ENCODE data around the gene RIMBP2. TPM values are rescaled to one million over a fixed set of nuclear protein-coding genes. Genes with fewer than 3 reads are reported as not detected.

RIMBP2 gene
- total RNA-seq, 1 donor from 2014 or later, result not detected

GRCh38 chr12:130711756-130712155, 4.3 kb downstream of the RIMBP2 start:
- Histone ChIP-seq H3K4me3 (no peak overlapping the region), H3K36me3 (no peaks in the 10 kb centered on the region), H3K27me3 (ENCODE audit: low read depth) (peaks cover 99% of the 10 kb centered on the region), H3K27ac (replicated peaks) (no peak overlapping the region), H3K4me1 (peaks cover 24% of the 10 kb centered on the region), H3K9me3 (replicated peaks) (no peaks in the 10 kb centered on the region)
- TF ChIP-seq CTCF (IDR thresholded peaks at IDR 0.05; ENCODE audit: borderline replicate concordance), result no peak
- intact Hi-C loops (cut with micrococcal nuclease), result no loop called here
- DNase-seq, result no peak

GRCh38 chr12:130710733-130711080, 5.4 kb downstream of the RIMBP2 start:
- no peak overlapping the region for H3K4me3 ChIP-seq
- H3K36me3 ChIP-seq, result no peaks in the 10 kb centered on the region
- intact Hi-C loops (cut with micrococcal nuclease), result no loop called here
- H3K27ac ChIP-seq (replicated peaks), result no peak overlapping the region
- peaks cover 21% of the 10 kb centered on the region for H3K4me1 ChIP-seq
- no peak for DNase-seq
- peaks cover 99% of the 10 kb centered on the region for H3K27me3 ChIP-seq (ENCODE audit: low read depth)
- no peaks in the 10 kb centered on the region for H3K9me3 ChIP-seq (replicated peaks)
- TF ChIP-seq CTCF (IDR thresholded peaks at IDR 0.05; ENCODE audit: borderline replicate concordance), result no peak

- H3K4me1 ChIP-seq, result peaks cover 15% of the 10 kb centered on the region
- H3K4me3 ChIP-seq, result no peak overlapping the region
- H3K9me3 ChIP-seq (replicated peaks), result no peaks in the 10 kb centered on the region
- TF ChIP-seq CTCF (IDR thresholded peaks at IDR 0.05; ENCODE audit: borderline replicate concordance), result no peak
- DNase-seq, result no peak
- H3K27ac ChIP-seq (replicated peaks), result no peak overlapping the region
- intact Hi-C loops (cut with micrococcal nuclease), result no loop called here
- H3K36me3 ChIP-seq, result no peaks in the 10 kb centered on the region
- H3K27me3 ChIP-seq (ENCODE audit: low read depth), result peaks cover 99% of the 10 kb centered on the region
These were observed 5.9 kb downstream of the RIMBP2 start for GRCh38 chr12:130709971-130710732.

- no peak for DNase-seq
- TF ChIP-seq CTCF (IDR thresholded peaks at IDR 0.05; ENCODE audit: borderline replicate concordance), result no peak
- H3K4me1 ChIP-seq, result peaks cover 7% of the 10 kb centered on the region
- no peak overlapping the region for H3K27ac ChIP-seq (replicated peaks)
- H3K9me3 ChIP-seq (replicated peaks), result no peaks in the 10 kb centered on the region
- intact Hi-C loops (cut with micrococcal nuclease), result no loop called here
- no peak overlapping the region for H3K4me3 ChIP-seq
- H3K27me3 ChIP-seq (ENCODE audit: low read depth), result peaks cover 99% of the 10 kb centered on the region
- H3K36me3 ChIP-seq, result no peaks in the 10 kb centered on the region
These were observed 6.7 kb downstream of the RIMBP2 start for GRCh38 chr12:130709151-130709970.

- no peak for TF ChIP-seq CTCF (IDR thresholded peaks at IDR 0.05; ENCODE audit: borderline replicate concordance)
- no peak overlapping the region for H3K4me3 ChIP-seq
- no peak for DNase-seq
- H3K27ac ChIP-seq (replicated peaks), result no peak overlapping the region
- no peaks in the 10 kb centered on the region for H3K36me3 ChIP-seq
- intact Hi-C loops (cut with micrococcal nuclease), result no loop called here
- no peaks in the 10 kb centered on the region for H3K9me3 ChIP-seq (replicated peaks)
- H3K4me1 ChIP-seq, result peaks cover under 1% of the 10 kb centered on the region
- H3K27me3 ChIP-seq (ENCODE audit: low read depth), result peaks cover 99% of the 10 kb centered on the region
These were observed 7.5 kb downstream of the RIMBP2 start for GRCh38 chr12:130708648-130709047.

All from left ventricle myocardium inferior (tissue), 1 donor.